Measurements from ENCODE around the gene NPFFR1. TPM values are rescaled to one million over a fixed set of nuclear protein-coding genes. Genes with fewer than 3 reads are reported as not detected.

Gene NPFFR1
- total and polyA plus RNA-seq, 8 donors: under 0.01 to 0.45 (median 0.05) TPM; not detected in 5

DNA sequence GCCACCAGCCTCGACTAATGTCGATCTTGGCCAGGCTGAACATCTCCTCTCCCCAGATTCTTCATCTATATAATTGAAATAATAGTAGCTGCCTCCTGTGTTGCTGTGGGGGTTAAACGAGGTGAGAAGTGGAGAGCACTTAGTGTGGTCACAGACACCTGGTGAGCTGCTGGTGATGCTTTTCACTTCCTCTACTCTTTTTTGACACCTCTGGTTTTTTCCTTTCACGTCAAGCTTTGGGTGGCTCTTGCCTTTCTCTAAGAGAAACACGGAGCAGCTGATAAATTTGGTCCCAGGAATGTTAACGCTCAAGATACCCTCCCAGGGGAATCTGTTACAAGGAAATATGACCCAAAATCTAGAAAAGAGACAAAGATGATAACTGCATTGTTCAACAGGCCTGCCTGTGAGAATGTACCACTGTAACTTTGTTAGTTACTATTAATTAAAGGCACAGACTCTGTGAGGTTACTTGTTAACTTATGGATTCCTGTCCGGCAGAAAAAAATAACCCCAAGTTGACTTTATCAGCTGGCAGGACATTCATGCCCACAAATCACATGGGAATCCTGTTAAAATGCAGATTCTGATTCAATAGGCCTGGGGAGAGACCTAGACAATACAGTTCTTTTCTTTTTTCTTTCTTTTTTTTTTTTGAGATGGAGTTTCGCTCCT, 9.5 kb upstream of the NPFFR1 start:
- intact Hi-C loops (cut with DNase I; ENCODE audit: low total_unique reads): no loop called here
- DNase-seq: no peak
- TF ChIP-seq POLR2A (IDR thresholded peaks at IDR 0.05) (no peak), POLR2AphosphoS5 (IDR thresholded peaks at IDR 0.05) (no peak), EP300 (IDR thresholded peaks at IDR 0.05) (no peak)
- TF ChIP-seq, protein P1, sequence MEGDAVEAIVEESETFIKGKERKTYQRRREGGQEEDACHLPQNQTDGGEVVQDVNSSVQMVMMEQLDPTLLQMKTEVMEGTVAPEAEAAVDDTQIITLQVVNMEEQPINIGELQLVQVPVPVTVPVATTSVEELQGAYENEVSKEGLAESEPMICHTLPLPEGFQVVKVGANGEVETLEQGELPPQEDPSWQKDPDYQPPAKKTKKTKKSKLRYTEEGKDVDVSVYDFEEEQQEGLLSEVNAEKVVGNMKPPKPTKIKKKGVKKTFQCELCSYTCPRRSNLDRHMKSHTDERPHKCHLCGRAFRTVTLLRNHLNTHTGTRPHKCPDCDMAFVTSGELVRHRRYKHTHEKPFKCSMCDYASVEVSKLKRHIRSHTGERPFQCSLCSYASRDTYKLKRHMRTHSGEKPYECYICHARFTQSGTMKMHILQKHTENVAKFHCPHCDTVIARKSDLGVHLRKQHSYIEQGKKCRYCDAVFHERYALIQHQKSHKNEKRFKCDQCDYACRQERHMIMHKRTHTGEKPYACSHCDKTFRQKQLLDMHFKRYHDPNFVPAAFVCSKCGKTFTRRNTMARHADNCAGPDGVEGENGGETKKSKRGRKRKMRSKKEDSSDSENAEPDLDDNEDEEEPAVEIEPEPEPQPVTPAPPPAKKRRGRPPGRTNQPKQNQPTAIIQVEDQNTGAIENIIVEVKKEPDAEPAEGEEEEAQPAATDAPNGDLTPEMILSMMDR (IDR thresholded peaks at IDR 0.05): no peak
- Histone ChIP-seq H3K27me3 (peaks cover 0 to 4% (median 0%) of the 10 kb centered on the region in 3 donors), H3K36me3 (no peaks in the 10 kb centered on the region), H3K4me1 (peaks cover 0 to 14% (median 9%) of the 10 kb centered on the region in 4 donors), H3K4me3 (no peak overlapping the region), H3K9me3 (no peaks in the 10 kb centered on the region), H3K27ac (no peak overlapping the region)
- 60 to 69% (median 62%) methylated on average over 8 of the region's 8 CpGs for WGBS, 5 donors

DNA sequence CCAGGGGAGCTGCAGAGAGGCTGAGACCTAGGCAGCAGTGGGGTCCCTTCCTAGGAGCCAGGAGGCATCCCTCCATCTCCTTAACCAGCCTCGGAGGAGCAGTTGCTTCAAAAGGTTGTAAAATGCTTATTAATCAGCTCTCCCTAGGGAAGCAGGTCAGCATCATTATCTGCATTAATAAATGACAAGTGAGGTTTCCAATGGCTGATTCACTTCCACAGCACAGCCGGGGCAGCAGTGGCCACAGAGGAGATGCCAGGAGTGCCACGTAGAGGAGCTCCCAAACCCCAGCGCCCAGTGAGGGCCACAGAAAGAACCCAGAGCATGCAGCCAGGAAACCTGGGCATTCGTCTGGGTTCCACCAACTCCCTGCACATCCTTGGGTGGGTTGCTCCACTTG, 8.2 kb upstream of the NPFFR1 start:
- Histone ChIP-seq H3K36me3 (no peaks in the 10 kb centered on the region), H3K27me3 (peaks cover 0 to 16% (median 0%) of the 10 kb centered on the region in 3 donors), H3K27ac (no peak overlapping the region), H3K4me3 (no peak overlapping the region), H3K4me1 (peaks cover 0 to 13% (median 8%) of the 10 kb centered on the region in 4 donors), H3K9me3 (no peaks in the 10 kb centered on the region)
- WGBS, 5 donors: 81 to 88% (median 83%) methylated on average over 4 to 5 of the region's 5 CpGs
- DNase-seq: no peak
- TF ChIP-seq POLR2AphosphoS5 (IDR thresholded peaks at IDR 0.05) (no peak), POLR2A (IDR thresholded peaks at IDR 0.05) (no peak), EP300 (IDR thresholded peaks at IDR 0.05) (no peak)
- TF ChIP-seq, protein P1 (IDR thresholded peaks at IDR 0.05): no peak
- intact Hi-C loops (cut with DNase I; ENCODE audit: low total_unique reads): no loop called here

DNA sequence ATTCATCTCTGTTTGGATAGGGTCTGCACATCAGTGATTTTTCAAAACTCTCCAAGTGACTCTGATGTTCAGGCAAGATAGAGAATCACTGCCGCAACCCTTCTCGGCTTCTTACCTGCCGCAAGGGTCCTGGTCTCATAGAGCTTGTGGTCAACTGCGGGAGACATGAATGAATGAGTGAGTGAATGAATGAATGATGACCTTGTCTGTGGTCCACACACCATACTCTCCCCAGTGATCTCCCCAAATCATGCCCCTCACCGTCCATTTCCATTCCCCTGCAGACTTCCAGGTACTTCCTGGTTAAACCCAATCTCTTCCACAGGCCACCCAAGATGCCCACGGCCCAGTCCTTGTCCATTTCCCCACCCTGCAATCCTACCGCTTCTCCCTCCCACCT, 5.9 kb upstream of the NPFFR1 start:
- Histone ChIP-seq H3K4me1 (no peaks in the 10 kb centered on the region), H3K36me3 (no peaks in the 10 kb centered on the region), H3K27ac (no peak overlapping the region), H3K9me3 (no peaks in the 10 kb centered on the region), H3K4me3 (no peak overlapping the region), H3K27me3 (peaks cover 4 to 37% (median 8%) of the 10 kb centered on the region in 3 donors)
- intact Hi-C loops (cut with DNase I; ENCODE audit: low total_unique reads): no loop called here
- TF ChIP-seq POLR2AphosphoS5 (IDR thresholded peaks at IDR 0.05) (no peak), EP300 (IDR thresholded peaks at IDR 0.05) (no peak), POLR2A (IDR thresholded peaks at IDR 0.05) (no peak)
- TF ChIP-seq, protein P1 (IDR thresholded peaks at IDR 0.05): no peak
- 80 to 91% (median 89%) methylated on average over 7 of the region's 7 CpGs for WGBS, 5 donors
- DNase-seq: no peak

DNA sequence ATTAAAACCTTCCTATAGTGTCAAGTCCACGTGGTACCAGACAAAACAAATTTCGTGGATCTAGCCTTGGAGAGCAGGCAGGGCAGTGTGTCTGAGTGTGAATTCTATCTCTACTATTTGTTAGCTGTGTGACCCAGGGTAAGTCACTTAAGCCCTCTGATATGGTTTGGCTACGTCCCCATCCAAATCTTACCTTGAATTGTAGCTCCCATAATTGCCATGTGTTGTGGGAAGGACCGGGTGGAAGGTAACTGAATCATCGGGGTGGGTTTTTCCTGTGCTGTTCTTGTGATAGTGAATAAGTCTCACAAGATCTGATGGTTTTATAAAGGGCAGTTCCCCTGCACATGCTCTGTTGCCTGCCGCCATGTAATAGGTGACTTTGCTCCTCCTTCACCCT, 2.8 kb upstream of the NPFFR1 start:
- TF ChIP-seq POLR2AphosphoS5 (IDR thresholded peaks at IDR 0.05): peak in 1 of 3 donors; percentile 23
- TF ChIP-seq, protein P1 (IDR thresholded peaks at IDR 0.05): no peak
- H3K4me3 ChIP-seq: no peak overlapping the region
- peaks cover 8 to 11% (median 9%) of the 10 kb centered on the region in 4 donors for H3K4me1 ChIP-seq
- no peak overlapping the region for H3K27ac ChIP-seq
- DNase-seq: peak in 1 of 2 donors; percentile 24
- H3K36me3 ChIP-seq: no peaks in the 10 kb centered on the region
- H3K9me3 ChIP-seq: peaks cover 0 to 4% (median 0%) of the 10 kb centered on the region in 4 donors
- peaks cover 4 to 68% (median 29%) of the 10 kb centered on the region in 3 donors for H3K27me3 ChIP-seq
- WGBS, 5 donors: 82 to 88% (median 86%) methylated on average over 6 of the region's 6 CpGs
- intact Hi-C loops (cut with DNase I; ENCODE audit: low total_unique reads): no loop called here
